ENCODE data around the gene RGSL1.

RGSL1 gene

DNA sequence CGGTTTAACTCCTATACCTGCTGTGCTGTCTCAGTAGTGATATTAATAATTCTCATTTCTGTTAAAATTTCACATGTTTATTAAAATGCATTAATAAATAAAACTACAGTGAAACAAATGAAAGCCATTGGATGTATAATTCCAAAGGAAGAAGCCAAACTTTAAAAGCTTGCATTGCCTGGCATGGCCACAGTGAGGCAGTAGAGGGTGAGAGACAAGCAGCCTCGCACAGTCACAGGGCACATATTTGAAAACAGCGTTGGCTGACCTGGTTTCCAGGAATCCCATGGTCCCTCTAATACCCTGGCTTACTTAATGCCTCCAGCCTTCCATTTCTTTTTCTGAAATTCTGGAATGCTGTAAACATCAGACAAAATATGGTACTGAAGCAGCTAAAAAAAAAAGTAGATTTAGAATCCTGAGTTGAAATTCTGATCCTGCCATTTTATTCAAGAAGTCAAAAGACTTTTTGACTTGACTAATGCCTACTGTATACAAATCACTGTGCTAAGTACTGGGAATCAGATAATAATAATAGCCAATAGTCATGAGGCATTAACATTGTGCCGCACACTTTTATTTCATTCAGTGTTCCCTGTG, 145.8 kb downstream of the RGSL1 start:
- peak; percentile 74 for DNase-seq

DNA sequence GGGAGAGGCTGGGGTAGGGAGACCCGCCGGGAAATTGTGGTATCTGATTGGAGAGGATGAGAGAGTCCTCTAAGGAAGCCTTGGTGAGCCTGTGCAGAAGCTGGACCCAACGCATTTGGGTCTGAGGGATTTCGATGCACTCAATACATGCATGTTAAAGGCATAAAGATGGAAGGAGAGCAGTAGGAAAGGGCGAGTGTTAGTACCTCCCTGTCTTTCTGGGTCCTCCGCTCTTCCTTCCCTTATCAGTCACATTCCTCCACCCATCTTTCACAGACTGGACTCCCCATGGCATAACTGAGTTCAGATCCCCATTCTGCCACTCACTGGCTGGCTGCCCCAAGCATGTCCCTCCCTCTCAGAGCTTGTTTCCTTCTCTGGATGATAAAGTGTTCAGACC, 147.0 kb downstream of the RGSL1 start:
- no peak for DNase-seq

GRCh38 chr1:182598296-182598695, 148.3 kb downstream of the RGSL1 start:
- DNase-seq = no peak

DNA sequence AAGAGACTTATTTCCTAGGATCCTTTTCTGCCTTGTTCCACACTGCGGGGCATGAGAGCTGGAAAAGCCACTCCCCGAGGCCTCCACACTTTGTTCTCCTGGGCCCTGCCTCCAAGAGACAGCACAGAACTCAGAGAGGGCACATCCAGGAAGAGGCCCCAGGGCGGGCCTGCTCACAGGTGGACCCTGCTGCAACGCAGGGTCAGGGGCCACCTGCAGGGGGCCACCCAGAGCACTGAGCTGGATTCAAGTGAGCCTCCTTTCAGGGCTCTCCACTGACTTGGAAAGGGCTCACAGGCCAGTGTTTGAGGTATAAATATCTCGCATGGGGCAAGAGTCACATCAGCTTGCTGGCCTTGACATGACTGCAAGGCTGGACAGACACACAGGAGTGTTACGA, 149.4 kb downstream of the RGSL1 start:
- no peak for DNase-seq

- DNase-seq = no peak
Measured at GRCh38 chr1:182600036-182600713, 150.2 kb downstream of the RGSL1 start.

GRCh38 chr1:182600745-182601415, 150.9 kb downstream of the RGSL1 start:
- DNase-seq = no peak

- DNase-seq = peak; percentile 86
Measured at GRCh38 chr1:182601416-182601786, 151.5 kb downstream of the RGSL1 start.

- DNase-seq = no peak
Measured at GRCh38 chr1:182601913-182602312, 152.0 kb downstream of the RGSL1 start.

- DNase-seq = no peak
Measured at GRCh38 chr1:182602935-182603645, 153.1 kb downstream of the RGSL1 start.

DNA sequence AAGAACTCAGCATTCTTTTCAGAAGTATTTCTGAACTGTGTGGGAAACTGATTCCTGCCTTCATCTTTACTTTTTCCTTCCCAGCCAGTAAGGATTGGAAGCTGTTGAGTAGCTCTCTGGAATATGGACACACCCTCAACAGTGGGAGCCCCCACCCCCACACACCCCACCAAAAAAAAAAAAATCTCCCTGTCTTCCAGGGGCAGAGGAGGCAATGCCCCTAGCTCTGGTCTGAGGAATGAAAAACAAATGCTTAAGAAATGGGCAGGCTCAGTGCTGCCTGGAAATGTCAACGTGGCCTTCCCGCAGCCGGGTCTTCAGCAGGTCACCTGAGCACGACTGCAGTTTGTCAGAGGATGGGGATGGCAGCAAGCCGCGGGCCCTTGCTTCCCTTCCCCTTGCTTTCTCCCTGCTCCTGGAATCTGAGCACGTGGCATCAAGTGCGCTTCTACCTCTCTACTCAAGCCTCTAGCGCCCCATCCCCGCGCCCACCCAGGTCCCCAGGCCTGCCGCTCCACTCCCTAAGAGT, 153.8 kb downstream of the RGSL1 start:
- DNase-seq = peak; percentile 50

GRCh38 chr1:182604175-182605164, 154.5 kb downstream of the RGSL1 start, which contains the start of gene RGS16:
Gene RGS16, minus strand, starts transcription at chr1:182604389. Its CDS starts 130 bp downstream, at chr1:182604259.
- peak; percentile 98 for DNase-seq

DNA sequence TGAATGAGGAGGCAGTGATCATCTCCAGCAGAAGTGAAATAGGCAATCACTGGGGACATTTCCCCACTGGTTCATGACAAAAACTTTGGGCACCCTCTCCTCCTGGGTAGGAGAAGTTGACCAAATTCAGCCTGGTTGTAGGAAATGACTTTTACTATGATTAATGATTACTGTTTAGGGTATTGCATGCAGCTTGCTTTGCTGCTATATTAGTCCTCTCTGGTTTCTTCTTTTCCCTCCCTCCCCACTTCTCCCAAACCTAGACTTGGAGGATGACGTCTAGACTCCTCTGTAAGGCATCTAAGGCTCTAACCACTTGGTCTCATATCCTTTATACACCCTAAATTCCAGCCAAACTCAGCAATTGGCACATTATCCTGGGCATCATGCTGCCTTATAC, 157.6 kb downstream of the RGSL1 start:
- DNase-seq = no peak

- DNase-seq = no peak
Measured at GRCh38 chr1:182608236-182608635, 158.3 kb downstream of the RGSL1 start.

DNA sequence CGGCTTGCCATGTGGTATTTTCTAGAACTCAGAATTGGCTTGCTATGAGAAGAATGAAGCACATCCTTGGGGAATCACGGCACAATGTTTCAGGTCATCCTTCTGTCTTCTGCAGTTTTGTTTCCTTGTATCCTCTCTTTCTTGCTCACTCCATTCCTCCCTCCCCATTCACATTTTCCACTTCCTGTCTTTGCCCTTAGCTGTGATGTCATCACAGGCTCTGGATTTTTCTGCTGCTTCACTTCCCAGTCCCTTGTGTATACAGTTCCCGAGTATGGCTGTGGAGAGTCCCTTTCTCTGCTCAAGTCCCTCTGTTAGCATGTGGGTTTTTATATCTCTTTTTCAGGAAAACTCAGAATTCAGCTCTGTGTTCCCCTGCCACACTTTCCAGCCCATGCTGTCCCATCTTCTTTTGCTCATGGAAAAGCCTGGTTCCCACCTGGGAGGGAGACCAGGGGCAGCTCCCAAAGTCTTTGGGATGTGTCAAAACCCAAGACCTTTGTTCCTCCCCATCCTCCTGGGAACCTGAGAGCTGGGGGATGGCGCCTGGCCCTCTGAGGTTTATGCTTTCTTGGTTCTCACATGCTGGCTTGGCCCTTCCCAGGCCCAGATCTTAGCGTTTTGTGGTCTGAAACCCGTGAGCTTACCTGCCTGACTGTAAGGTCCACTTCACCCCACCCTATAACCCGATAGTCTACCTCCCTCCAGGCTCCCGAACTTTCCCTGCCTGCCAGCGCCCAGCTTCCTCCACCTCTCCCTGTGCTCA, 159.1 kb downstream of the RGSL1 start:
- DNase-seq = peak; percentile 51
